Stimulated activated CD8-positive, alpha-beta memory T cell treated with anti-CD3 and anti-CD28 coated beads, Interleukin-4, amount 100 ng/mL, for 48 hours (primary cell): ENCODE measurements around the gene C2CD4C.
A peak's percentile ranks its signal among the peaks of the same experiment; 100 is the strongest.
"Not testable (repeated sequence)": the region's sequence is repeated elsewhere in the genome, so short reads cannot be mapped to it uniquely, and the experiment has no call there.

Source experiments
- DNase-seq: peaks from one replicate; pipeline ENCODE4 v3.0.0-alpha.2; 2020

Gene C2CD4C, protein sequence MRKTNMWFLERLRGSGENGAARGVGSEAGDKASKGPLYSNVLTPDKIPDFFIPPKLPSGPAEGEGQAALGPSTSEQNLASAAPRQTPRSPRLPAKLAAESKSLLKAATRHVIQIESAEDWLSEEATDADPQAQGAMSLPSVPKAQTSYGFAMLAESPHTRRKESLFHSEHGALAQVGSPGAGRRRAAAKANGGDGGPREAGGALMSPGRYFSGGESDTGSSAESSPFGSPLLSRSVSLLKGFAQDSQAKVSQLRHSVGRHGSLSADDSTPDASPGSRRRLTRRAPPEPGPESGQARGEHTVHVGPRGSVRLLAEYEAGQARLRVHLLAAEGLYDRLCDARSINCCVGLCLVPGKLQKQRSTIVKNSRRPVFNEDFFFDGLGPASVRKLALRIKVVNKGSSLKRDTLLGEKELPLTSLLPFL

DNA sequence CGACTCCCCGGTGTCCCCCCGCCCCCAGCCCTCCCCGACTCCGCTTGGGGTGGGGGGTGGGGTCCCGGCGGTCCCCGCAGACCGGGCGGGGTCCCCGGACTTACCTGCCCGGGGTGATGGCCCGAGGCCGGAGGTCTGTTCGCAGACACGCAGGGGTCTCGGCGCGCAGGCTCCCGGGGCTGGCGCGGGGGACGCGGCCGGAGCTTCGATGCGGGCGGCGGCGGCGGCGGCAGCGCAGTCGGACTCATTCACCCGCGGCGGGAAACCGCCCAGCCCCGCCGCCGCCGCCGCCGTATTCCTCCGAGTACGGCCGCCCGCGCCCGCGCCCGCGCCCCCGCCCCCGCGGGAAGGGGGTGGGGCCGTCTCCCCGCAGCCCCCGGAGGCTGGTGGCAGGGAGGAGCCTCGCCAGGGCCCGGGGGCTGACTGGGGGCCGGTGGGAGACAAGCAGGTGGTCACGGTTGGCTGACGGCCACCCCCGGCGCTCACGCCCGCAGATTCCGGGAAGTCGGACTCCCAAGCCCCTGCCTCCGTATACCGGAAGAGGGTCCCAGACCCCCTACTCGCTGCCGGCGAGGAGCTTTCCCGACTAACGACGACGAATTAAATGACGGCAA lies at the start of gene C2CD4C:
C2CD4C (minus strand) TSS at position 246 of the 614 bp plus-strand sequence. CDS start 786 bp downstream, outside the sequence.
- DNase-seq, result peak; percentile 50

DNA sequence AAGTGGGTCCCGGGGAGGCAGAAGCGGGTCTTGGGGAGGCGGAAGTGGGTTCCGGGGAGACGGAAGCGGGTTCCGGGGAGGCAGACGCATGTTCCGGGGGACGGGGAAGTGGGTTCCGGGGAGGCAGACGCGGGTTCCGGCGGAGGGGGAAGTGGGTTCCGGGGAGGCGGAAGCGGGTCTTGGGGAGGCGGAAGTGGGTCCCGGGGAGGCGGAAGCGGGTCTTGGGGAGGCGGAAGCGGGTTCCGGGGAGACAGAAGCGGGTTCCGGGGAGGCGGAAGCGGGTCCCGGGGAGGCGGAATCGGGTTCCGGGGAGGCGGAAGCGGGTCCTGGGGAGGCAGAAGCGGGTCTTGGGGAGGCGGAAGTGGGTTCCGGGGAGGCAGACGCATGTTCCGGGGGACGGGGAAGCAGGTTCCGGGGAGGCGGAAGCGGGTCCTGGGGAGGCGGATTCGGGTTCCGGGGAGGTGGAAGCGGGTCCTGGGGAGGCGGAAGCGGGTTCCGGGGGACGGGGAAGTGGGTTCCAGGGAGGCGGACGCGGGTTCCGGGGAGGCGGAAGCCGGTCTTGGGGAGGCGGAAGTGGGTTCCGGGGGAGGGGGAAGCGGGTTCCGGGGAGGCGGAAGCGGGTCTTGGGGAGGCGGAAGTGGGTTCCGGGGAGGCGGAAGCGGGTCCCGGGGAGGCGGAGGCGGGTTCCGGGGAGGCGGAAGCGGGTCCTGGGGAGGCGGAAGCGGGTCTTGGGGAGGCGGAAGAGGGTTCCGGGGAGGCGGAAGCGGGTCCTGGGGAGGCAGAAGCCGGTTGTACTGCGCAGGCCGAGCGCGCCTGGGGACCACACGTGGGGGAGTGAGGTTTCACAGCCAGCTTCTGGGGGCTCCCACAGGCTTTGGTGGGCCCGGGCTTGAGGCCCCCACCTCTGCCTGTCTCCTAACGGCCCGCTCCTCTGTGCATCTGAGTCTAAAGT lies 49.4 kb upstream of the C2CD4C start:
- no peak for DNase-seq

DNA sequence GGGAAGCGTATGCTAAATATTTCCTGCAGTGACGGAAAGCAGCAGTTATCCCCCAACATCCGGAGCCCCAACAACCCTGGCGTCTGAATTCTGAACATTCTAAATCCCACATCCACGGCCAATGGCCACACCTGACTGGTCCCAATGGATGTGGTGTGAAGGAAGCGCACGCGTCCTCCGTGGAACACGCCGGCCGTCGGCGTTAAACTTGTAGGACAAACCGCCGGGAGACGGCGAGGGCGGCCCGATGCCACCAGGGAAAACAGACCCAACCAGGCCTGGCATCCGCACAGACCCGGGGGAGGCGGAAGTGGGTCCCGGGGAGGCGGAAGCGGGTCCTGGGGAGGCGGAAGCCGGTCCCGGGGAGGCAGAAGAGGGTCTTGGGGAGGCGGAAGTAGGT lies 48.7 kb upstream of the C2CD4C start:
- no peak for DNase-seq

DNA sequence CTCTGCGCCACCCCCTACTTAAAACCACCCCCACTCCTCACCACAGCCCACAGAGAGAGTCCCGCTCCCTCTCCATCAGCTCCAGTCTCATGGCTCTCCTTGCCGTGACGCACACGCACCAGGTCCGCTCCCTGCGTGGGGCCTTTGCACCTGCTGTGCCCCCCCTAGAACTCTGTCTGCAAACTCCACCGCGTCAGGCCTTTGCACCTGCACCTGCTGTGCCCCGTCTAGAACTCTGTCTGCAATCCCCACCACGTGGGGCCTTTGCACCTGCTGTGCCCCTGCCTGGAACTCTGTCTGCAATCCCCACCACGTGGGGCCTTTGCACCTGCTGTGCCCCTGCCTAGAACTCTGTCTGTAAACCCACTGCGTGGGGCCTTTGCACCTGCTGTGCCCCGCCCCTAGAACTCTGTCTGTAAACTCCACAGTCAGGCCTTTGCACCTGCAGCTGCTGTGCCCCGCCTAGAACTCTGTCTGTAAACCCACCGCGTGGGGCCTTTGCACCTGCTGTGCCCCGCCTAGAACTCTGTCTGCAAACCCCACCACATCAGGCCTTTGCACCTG lies 47.7 kb upstream of the C2CD4C start:
- no peak for DNase-seq

DNA sequence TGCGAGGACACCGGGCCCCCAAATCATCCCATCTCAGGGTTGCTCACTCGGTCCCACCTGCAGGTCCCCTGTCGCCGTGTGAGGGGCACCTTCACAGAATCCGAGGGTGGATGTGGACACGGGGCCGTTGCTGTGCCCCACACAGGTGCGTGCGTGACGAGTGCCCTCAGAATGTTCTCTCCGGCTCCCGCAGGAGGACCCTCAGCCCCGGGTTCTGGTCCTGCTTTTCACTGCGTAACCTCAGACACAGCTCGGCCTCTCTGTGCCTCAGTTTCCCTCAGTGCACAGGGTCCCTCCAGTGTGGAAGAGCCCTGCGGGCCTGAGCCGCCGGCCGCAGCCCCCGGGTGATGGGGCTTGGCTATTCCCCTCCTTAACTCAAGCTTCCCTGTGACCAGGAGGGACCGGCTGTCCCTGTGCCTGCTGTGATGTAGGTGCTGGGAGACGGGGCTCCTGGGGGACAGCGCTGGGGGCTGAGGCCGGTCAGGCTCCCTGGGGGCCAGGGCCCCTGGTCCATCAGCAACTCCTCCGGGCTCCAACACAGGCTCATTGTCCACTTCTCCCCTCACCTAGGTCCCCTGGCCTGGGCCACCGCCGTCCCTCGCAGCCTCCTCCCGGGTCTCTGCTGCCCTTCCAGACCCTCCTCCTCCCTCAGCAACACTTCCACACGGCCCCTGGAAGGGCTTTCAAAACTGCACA lies 47.1 kb upstream of the C2CD4C start:
- no peak for DNase-seq

DNA sequence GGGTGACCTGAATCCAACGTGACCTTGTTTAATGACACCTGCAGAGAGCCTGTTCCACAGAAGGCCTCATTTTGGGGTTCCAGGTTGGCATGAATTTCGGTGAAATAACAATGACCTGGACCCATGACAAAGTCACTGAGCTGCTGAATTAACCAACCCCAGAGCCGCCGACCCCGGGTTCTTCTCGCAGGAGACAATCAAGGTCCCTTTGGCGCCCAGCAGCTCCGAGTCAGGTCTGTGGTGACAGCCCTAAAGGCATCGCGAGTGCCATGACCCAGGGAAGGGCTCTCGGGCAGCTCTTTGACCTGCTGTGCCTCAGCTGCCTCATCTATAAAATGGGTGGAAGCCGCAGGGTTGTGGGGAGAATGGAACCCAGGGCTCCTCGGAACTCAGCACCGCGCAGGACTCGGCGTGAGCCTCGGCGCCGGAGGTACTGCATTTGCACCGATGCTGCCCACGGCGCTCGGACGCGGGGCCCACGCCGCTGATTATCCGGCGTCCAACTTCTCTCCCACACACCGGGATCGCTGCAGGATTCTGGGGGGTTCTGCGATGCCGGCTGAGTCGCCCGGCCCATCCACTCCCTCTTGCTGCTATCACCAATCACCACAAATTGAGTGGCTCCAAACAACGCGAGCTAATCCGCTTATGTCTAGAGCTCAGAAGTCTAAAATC lies 46.2 kb upstream of the C2CD4C start:
- no peak for DNase-seq

DNA sequence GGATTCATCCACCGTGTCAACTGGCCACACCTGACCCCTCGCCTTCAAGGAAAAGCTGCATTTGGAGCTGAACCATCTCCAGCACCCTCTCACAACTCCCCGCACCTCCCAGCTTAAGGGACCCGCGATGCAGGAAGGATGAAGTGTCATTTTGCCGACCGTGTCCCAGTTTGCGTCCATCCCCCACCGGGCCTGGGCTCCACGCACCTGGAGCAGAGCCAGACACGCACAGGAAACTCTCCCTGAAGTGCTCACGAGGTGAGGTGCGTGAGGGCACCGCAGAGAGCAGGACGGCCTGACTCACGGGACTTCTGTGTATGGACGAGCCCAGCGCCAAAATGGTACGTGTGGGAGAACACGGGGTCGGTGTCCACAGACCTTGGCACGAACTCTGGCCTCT lies 44.7 kb upstream of the C2CD4C start:
- DNase-seq, result no peak

DNA sequence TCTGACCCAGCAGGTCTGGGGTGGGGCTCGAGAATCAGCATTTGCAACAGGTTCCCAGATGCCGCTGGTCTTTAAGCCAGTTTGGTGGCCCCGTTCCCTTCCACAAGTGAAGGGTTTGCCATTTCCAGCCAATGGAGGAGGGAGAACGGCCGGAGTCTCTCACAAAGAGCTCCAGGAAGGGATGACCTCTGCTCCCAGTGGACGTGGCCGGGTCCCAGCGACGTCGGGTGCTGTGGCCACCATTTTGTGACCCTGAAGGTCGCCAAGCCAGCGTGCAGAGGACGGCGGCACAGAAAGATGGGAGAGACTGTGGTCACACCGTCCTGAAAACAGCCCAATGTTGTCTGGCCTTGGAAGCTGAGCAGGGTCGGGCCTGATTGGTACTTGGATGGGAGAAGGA lies 43.9 kb upstream of the C2CD4C start:
- DNase-seq, result no peak

DNA sequence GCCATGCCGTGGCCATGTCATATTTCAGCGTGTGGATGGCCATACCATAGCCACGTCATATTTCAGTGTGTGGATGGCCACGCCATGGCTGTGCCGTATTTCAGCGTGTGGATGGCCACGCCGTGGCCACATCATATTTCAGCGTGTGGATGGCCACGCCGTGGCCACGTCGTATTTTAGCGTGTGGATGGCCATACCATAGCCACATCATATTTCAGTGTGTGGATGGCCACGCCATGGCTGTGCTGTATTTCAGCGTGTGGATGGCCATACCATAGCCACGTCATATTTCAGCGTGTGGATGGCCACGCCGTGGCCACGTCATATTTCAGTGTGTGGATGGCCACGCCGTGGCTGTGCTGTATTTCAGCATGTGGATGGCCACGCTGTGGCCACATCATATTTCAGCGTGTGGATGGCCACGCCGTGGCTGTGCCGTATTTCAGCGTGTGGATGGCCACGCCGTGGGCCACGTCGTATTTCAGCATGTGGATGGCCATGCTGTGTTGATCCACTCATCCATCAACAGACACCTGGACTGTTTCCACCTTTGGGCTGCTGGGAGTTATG lies 42.0 kb upstream of the C2CD4C start:
- DNase-seq, result not testable (repeated sequence)

DNA sequence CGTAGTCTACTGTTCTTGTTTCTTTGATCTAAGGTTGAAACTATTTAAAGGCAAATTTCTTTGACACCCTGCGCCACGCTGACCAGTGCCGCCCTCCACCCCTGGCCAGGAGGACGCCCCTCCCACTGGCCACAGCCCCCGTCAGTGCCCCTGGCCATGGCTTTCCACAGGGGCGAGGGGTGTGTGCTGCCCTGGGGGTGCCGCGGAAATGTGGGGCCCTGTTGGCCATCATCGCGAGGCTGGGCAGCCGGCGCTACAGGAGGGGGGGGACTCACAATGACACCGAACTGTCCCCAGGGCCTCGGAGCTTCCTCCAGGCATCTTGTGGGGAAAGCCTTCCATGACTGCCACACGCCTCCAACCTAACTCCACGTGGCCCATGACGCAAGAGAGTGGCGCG lies 41.0 kb upstream of the C2CD4C start:
- no peak for DNase-seq

DNA sequence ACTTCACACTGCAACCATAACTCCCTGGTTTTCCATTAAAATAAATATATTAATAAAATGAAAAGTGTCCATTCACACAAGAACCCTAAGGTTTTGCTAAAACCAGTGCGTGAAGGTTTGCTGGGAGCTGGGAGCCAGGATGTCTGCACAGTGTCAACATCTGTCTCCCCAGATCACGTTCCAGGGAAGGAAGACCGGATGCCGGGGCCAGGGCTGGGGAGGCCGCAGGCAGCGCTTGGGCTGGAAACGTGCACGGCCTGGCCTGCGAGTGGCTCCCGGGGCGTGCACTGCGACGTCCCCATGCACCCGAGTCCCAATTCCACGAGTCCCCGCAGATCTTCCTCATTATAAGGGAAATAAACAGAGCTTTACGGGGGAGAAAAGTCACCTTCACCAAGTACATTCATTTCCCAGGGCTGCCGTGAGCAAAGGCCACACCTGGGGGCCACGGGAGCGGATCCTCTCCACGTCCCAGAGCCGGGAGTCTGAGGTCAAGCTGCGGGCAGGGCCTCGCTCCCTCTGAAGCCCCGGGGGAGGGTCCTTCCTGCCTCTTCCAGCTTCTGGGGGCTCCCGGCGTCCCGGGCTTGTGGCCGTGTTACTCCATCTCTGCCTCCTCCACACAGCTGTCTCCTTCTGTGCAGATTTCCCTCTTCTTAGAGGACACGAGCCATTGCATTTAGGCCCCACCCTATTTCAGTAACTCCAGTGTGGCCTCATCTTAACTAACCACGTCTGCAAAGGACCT lies 39.0 kb upstream of the C2CD4C start:
- DNase-seq, result no peak

DNA sequence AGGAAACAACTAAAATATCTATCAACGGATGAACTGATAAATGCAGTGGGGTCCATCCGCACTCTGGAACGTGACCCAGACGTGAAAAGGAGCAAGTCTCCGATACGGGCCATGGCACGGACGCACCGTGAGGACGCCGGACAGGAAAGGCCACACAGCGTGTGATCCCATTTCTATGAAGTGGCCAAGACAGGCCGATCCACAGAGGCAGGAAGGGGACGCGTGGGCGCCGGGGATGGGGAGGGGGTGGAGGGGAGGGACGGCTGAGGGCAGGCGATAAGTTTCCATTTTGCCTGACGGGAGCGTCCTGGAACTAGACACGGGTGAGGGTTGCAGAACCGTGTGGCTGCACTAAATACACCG lies 38.1 kb upstream of the C2CD4C start:
- DNase-seq, result no peak

DNA sequence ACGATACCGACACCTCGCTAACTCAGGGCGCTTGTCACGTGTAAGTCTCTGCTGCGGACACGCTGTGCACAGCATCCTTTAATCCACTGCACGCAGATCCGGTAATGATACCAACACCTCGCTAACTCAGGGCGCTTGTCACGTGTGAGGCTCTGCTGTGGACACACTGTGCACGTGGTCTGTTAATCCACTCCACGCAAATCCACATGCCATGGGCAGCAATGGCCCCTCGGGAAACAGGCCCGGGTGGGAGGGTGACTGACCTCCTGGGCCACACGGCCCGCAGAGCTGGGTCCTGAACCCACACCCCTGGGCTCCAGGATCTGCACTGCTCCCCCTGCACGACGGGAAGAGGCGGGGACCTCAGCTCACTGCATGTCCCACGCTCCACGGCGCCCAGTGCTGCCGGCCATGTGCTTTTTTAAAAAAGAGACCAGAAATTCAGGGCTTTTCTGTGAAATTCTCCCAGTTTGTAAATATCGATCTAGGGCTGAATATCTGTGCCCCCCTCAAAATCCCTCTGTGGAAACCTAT lies 35.8 kb upstream of the C2CD4C start:
- no peak for DNase-seq

DNA sequence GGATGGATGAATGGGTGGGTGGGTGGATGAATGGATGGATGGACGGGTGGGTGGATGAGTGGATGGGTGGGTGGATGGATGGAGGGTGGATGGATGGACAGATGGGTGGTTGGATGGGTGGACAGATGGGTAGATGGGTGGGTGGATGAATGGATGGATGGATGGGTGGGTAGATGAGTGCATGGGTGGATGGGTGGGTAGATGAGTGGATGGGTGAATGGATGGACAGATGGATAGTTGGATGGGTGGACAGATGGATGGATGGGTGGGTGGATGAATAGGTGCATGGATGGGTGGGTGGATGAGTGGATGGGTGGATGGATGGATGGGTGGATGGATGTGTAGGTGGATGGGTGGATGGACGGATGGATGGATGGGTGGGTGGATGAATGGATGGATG lies 34.1 kb upstream of the C2CD4C start:
- no peak for DNase-seq

DNA sequence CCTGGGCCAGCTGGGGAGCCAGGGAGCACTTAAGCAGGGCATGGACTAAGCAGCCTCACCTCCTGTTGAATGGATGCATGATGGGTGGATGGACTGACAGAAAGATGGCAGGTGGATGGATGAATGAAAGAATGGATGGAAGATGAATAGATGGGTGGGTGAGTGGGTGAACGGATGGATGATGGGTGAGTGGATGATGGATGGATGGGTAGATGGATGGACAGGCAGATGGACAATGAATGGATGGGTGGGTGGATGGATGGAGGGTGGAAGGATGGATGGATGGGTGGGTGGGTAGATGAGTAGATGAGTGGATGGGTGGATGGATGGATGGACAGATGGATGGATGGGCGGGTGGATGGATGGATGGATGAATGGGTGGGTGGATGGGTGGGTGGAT lies 33.1 kb upstream of the C2CD4C start:
- no peak for DNase-seq

DNA sequence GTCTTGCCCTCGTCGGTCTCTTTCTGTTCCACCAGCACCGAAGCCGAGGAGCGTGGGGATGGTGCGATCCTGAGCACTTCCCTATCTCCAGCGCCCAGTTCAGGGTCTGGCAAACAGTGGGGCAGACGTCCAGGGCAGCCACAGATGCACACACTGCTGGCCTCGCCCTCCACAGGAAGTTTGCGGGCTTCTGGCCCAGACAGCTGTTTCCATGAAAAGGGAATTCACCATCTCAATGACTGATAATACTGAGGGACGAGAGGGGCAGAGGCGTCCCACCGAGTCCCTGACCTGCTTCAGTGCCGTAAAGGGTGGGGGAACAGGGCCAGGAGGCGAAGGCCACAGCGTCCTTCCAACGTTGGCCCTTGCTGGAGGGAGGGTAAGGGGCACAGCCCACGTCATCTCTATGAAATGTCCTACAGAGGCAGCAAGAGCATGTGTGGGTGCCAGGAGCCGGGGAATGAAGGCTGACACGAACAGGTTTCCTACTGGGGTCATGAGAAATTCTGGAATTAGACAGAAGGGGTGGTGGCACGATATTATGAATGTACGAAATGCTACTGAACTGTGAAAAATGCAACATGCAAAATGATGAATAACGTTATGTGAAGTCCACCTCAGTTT lies 32.4 kb upstream of the C2CD4C start:
- DNase-seq, result no peak

DNA sequence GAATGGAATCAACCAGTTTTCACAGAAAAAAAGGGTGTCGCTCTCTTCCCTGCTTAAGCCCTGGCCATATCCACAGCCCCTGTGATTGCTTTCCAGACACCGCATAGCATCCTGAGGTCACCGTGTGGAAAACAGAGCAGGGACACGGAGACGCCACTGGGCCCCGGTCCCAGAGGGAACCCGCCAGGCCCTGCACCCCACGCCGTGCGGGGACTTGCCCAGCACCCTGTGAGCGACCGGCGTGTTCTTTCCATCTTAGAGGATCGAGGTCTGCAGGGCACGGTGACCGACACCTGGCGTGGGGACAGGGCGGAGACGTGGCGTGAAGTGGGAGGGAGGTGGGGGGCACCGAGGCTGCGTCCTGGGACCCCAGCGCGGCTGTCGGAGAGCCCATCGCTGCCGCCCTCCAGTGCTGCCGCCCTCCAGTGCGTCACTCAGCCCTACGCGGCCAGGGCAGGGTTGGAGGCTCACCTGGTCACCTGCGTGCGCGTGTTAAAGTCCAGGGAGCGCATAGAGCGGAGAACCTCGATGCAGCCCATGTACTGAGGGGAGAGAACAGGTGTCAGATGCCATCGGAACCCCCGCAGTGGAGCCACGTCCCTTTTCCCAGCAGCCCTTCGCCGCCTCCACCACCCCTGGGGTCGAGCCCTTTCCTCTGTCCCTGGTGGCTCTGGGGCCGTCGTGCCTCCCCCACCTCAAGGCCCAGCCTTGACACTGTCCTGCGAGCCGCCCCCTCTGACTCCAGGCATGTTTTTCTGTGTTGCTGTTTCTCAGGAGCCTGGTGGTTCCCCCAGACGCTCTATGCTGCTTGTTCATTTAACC lies 31.7 kb upstream of the C2CD4C start:
- DNase-seq, result no peak

DNA sequence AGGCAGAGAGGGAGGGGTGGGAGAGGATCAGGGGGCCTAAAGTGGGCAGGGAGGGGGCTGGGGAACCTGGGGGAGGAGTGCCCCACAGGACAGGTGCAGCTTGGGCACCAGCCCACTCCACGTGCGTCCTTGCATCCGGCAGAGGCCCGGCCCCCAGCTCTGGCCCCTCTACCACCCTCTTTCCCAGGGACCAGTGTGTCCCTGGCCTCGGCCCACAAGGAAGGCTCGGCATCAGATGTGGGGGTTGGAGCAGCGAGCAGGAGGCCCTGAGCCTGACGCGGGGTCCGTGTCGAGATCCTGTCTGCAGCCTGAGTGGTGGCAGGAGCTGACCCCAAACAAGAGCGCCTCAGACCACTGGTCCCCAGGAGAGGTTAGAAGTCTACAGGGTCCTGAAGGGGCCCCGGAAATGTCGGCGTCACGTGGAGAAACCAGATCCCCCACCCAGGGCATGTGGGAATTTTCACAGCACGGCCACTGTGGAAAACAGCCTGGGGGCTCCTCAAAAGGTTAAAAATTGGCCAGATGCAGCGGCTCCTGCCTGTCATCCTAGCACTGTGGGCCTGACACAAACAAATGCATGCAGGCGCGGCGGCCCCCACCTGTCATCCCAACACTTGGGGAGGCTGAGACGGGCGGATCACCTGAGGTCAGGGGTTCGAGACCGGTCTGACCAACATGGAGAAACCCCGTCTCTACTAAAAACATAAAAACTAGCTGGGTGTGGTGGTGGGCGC lies 30.4 kb upstream of the C2CD4C start:
- no peak for DNase-seq
